GM18951 (cell line): Measurements from ENCODE around the gene SLC16A6.
"Not testable (repeated sequence)": the region's sequence is repeated elsewhere in the genome, so short reads cannot be mapped to it uniquely, and the experiment has no call there.

Source experiments
- POLR2A ChIP-seq: IDR thresholded peaks from 4 replicates; pipeline ENCODE4 v1.6.1; 2011; ENCODE audit warnings: mild to moderate bottlenecking; ENCODE audit not compliant: insufficient read length, insufficient read depth; ENCODE audit errors: extremely low read depth
- in situ Hi-C: fragments of 300-500 bp; cut with MboI; formaldehyde crosslinking; loops from one replicate; pipeline ENCODE4 v1.12.0; 2022; ENCODE audit warnings: low sequenced_read_pairs, mixed read lengths, inconsistent platforms; ENCODE audit not compliant: unreplicated experiment

Gene SLC16A6

GRCh38 chr17:68222606-68223005, 68.3 kb downstream of the SLC16A6 start:
- TF ChIP-seq POLR2A, result no peak
- in situ Hi-C loops, result no loop called here

- TF ChIP-seq POLR2A, result no peak
- in situ Hi-C loops, result no loop called here
Measured at GRCh38 chr17:68221786-68222185, 69.1 kb downstream of the SLC16A6 start.

DNA sequence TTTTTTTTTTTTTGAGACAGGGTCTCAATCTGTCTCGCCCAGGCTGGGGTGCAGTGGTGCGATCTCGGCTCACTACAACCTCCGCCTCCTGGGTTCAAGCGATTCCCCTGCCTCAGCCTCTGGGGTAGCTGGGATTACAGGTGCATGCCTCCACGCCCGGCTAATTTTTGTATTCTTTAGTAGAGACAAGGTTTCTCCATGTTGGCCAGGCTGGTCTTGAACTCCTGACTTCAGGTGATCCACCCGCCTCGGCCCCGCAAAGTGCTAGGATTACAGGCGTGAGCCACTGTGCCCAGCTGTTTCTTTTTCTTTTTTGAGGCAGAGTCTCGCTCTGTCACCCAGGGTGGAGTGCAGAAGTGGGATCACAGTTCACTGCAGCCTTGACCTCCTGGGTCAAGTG, 70.1 kb downstream of the SLC16A6 start:
- in situ Hi-C loops, result not testable (repeated sequence)

- in situ Hi-C loops, result not testable (repeated sequence)
Measured at GRCh38 chr17:68220186-68220585, 70.7 kb downstream of the SLC16A6 start.

DNA sequence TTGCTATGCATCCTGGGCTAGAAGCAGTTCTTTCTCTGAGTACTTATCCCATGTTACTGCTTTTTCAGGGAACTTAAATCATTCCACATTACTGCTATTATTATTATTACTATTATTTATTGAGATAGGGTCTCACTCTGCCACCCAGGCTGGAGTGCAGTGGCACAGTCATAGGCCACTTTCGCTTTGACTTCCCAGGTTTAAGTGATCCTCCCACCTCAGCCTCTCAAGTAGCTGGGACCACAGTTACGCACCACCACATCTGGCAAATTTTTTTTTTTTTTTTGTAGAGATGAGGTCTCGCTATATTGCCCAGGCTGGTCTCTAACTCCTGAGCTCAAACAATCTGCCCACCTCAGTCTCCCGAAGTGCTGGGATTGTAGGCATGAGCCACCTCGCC, 71.5 kb downstream of the SLC16A6 start:
- in situ Hi-C loops, result not testable (repeated sequence)
